ENCODE measurements around the gene OR6M1. TPM values are rescaled to one million over a fixed set of nuclear protein-coding genes. Genes with fewer than 3 reads are reported as not detected.

The OR6M1 gene
- total and polyA plus RNA-seq, 5 donors, result not detected

Other genes with a start within 250 kb of the OR6M1 start
- under 1 TPM; 0.20 to 0.91 (median 0.57) TPM for gene SCN3B, start 151.7 kb downstream of the OR6M1 start, total RNA-seq
- 0.41 TPM for gene SCN3B, start 151.7 kb downstream of the OR6M1 start, polyA plus RNA-seq
- 1 to 10 TPM; 4.1 to 7.1 (median 5.4) TPM for gene ZNF202, start 64.7 kb downstream of the OR6M1 start, total RNA-seq
- 2.5 TPM for gene ZNF202, start 64.7 kb downstream of the OR6M1 start, polyA plus RNA-seq
- gene OR6X1, start 51.8 kb downstream of the OR6M1 start, total RNA-seq, result not detected
- gene OR6X1, start 51.8 kb downstream of the OR6M1 start, polyA plus RNA-seq, result not detected
- not detected for gene TMEM225, start 79.3 kb upstream of the OR6M1 start, total RNA-seq
- gene TMEM225, start 79.3 kb upstream of the OR6M1 start, polyA plus RNA-seq, result not detected
- gene OR8D4, start 95.8 kb upstream of the OR6M1 start, total RNA-seq, result under 1 TPM in 2 of 4 donors, not detected in 2; 0.09 to 0.20 TPM
- gene OR8D4, start 95.8 kb upstream of the OR6M1 start, polyA plus RNA-seq, result not detected
- under 1 TPM in 1 of 4 donors, not detected in 3; 0.20 TPM for gene OR4D5, start 133.3 kb upstream of the OR6M1 start, total RNA-seq
- gene OR4D5, start 133.3 kb upstream of the OR6M1 start, polyA plus RNA-seq, result not detected
- not detected for gene OR6T1, start 137.5 kb upstream of the OR6M1 start, total RNA-seq
- not detected for gene OR6T1, start 137.5 kb upstream of the OR6M1 start, polyA plus RNA-seq
- not detected for gene OR10S1, start 171.4 kb upstream of the OR6M1 start, total RNA-seq
- gene OR10S1, start 171.4 kb upstream of the OR6M1 start, polyA plus RNA-seq, result not detected
- gene OR10G6, start 188.8 kb upstream of the OR6M1 start, total RNA-seq, result not detected
- not detected for gene OR10G6, start 188.8 kb upstream of the OR6M1 start, polyA plus RNA-seq
- gene OR10G4, start 206.6 kb upstream of the OR6M1 start, total RNA-seq, result not detected
- not detected for gene OR10G4, start 206.6 kb upstream of the OR6M1 start, polyA plus RNA-seq
- gene OR10G9, start 216.7 kb upstream of the OR6M1 start, total RNA-seq, result not detected
- not detected for gene OR10G9, start 216.7 kb upstream of the OR6M1 start, polyA plus RNA-seq
- gene OR10G8, start 220.4 kb upstream of the OR6M1 start, total RNA-seq, result not detected
- gene OR10G8, start 220.4 kb upstream of the OR6M1 start, polyA plus RNA-seq, result not detected
- not detected for gene OR10G7, start 235.0 kb upstream of the OR6M1 start, total RNA-seq
- gene OR10G7, start 235.0 kb upstream of the OR6M1 start, polyA plus RNA-seq, result not detected

All from right cardiac atrium (tissue), 5 donors.